HepG2 (cell line): ENCODE results near the gene PCAT7. TPM values are rescaled to one million over a fixed set of nuclear protein-coding genes. Genes with fewer than 3 reads are reported as not detected.

Experiments
- AKAP8 ChIP-seq: sonication (generic); formaldehyde crosslinking; IDR thresholded peaks from 2 replicates; pipeline ENCODE4 v1.5.1; 2020; ENCODE audit warnings: mild to moderate bottlenecking, missing genetic modification reagents
- ARID4A ChIP-seq: sonication (generic); formaldehyde crosslinking; IDR thresholded peaks from 2 replicates; pipeline ENCODE4 v1.5.0; 2020; ENCODE audit warnings: mild to moderate bottlenecking, missing genetic modification reagents, borderline replicate concordance
- GABPA ChIP-seq, 2 experiments: IDR thresholded peaks; 2 replicates each; pipeline ENCODE4 v1.6.1; 2011 to 2016; ENCODE audit warnings: low read depth in 2 of 2, low read length in 1 of 2, missing biosample characterization in 1 of 2, missing genetic modification characterization in 1 of 2
- MTERF4 ChIP-seq: sonication (generic); formaldehyde crosslinking; IDR thresholded peaks from 2 replicates; pipeline ENCODE4 v1.8.0; 2023; ENCODE audit warnings: mild to moderate bottlenecking, missing genetic modification reagents
- NR2F2 ChIP-seq: IDR thresholded peaks from 2 replicates; pipeline ENCODE4 v1.6.1; 2012; ENCODE audit warnings: low read depth, inconsistent platforms, borderline replicate concordance
- PATZ1 ChIP-seq: sonication (generic); formaldehyde crosslinking; IDR thresholded peaks from 2 replicates; pipeline ENCODE4 v1.4.0; 2020; ENCODE audit warnings: missing genetic modification reagents
- PPARG ChIP-seq: conservative IDR thresholded peaks from 2 replicates; pipeline ENCODE4 v1.6.1; 2016; ENCODE audit warnings: missing biosample characterization, missing genetic modification reagents
- RBAK ChIP-seq: sonication (generic); formaldehyde crosslinking; IDR thresholded peaks from 2 replicates; pipeline ENCODE4 v1.5.1; 2020; ENCODE audit warnings: mild to moderate bottlenecking, missing genetic modification reagents
- RFXAP ChIP-seq: sonication (generic); formaldehyde crosslinking; IDR thresholded peaks from 2 replicates; pipeline ENCODE4 v1.4.0; 2020; ENCODE audit warnings: missing genetic modification reagents, borderline replicate concordance
- SP2 ChIP-seq: sonication (generic); formaldehyde crosslinking; IDR thresholded peaks from 2 replicates; pipeline ENCODE4 v1.5.1; 2020; ENCODE audit warnings: mild to moderate bottlenecking, missing genetic modification reagents
- TFDP1 ChIP-seq: IDR thresholded peaks from 2 replicates; pipeline ENCODE4 v1.6.1; 2016; ENCODE audit warnings: missing compliant biosample characterization, missing genetic modification reagents, borderline replicate concordance
- ZFP37 ChIP-seq: sonication (generic); formaldehyde crosslinking; IDR thresholded peaks from 2 replicates; pipeline ENCODE4 v1.4.0; 2020; ENCODE audit warnings: missing genetic modification reagents, borderline replicate concordance
- ZNF136 ChIP-seq: sonication (generic); formaldehyde crosslinking; IDR thresholded peaks from 2 replicates; pipeline ENCODE4 v1.8.1; 2022; ENCODE audit warnings: low read depth, mild to moderate bottlenecking, moderate library complexity, missing genetic modification reagents
- ZNF564 ChIP-seq: sonication (generic); formaldehyde crosslinking; IDR thresholded peaks from 2 replicates; pipeline ENCODE4 v1.8.1; 2023; ENCODE audit warnings: mild to moderate bottlenecking, missing genetic modification reagents
- ZNF569 ChIP-seq: sonication (generic); formaldehyde crosslinking; IDR thresholded peaks from 2 replicates; pipeline ENCODE4 v1.5.0; 2020; ENCODE audit warnings: mild to moderate bottlenecking, missing genetic modification reagents, moderate library complexity, borderline replicate concordance
- ZSCAN30 ChIP-seq: sonication (generic); formaldehyde crosslinking; IDR thresholded peaks from 2 replicates; pipeline ENCODE4 v1.5.0; 2020; ENCODE audit warnings: mild to moderate bottlenecking, missing genetic modification reagents
- polyA plus RNA-seq, 8 experiments: library from polyadenylated mRNA; depleted of rRNA in 3 of 8; stranded (reverse) in 7 of 8; unstranded in 1 of 8; fragments of >200 nt; fragmentation: Illumina TruSeq in 4 of 8; extraction: Trizol in 4 of 8; gene quantifications; 2 replicates each; pipeline versions ENCODE4 v1.2.1 to v1.2.3, GENCODE V29; 2011 to 2016; ENCODE audit warnings: low read depth in 4 of 8, missing spikeins in 1 of 8, mixed read lengths in 1 of 8; ENCODE audit not compliant: insufficient read depth in 1 of 8
- total RNA-seq, 5 experiments: library from RNA; depleted of rRNA; stranded (reverse); fragments of >200 nt; fragmentation: Illumina TruSeq; extraction: Trizol; gene quantifications; 2 replicates each; pipeline ENCODE4 v1.2.3, GENCODE V29; 2016; ENCODE audit warnings: low read depth in 1 of 5
- TF ChIP-seq, protein P1 (sequence below), 2 experiments: sonication (generic) in 1 of 2; formaldehyde crosslinking in 1 of 2; IDR thresholded peaks; 2 replicates each; pipeline versions ENCODE4 v1.5.1 to v1.6.1; 2011 to 2020; ENCODE audit warnings: borderline replicate concordance in 1 of 2, low read depth in 1 of 2, low read length in 1 of 2, mild to moderate bottlenecking in 1 of 2, missing genetic modification reagents in 1 of 2, moderate library complexity in 1 of 2

PCAT7 gene
- total and polyA plus RNA-seq, 2 of the 13 experiments (the other 11 are each of a cell fraction or from before 2014, with no cell fraction given), result 2.3 to 3.9 TPM

DNA sequence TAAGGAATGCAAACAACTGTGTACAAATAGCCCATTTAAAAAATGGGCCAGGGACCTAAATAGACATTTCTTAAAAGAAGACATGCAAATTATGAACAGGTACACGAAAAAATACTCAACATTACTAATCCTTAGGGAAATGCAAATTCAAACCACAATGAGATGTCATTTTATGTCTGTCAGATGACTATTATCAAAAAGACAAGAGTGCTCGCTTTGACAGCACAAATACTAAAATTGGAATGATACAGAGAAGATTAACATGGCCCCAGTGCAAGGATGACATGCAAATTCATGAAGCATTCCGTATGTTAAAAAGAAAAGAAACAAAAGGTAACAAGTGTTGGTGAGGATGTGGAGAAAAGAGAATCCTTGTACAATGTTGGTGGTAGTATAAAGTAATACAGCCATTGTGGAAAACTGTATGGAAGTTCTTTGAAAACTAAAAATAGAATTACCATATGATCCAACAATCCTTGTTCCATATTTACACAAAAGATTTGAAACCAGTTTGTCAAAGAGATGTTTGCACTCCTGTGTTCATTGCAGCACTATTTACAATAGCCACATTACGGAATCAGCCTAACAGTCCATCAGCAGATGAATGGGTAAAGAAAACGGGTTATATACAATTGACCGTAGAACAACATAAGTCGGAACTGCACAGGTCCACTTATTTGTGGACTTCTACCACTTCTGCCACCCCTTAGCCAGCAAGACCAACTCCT lies 47.2 kb upstream of the PCAT7 start (continued):
- TF ChIP-seq PATZ1 (CRISPR knock-in tag) (0 out of 2 replicates have a peak, but pooled peaks have one; percentile 12), RBAK (CRISPR knock-in tag) (no peak), ZSCAN30 (CRISPR knock-in tag) (no peak), AKAP8 (CRISPR knock-in tag) (no peak), SP2 (CRISPR knock-in tag) (no peak), NR2F2 (no peak), ZNF136 (CRISPR knock-in tag) (no peak), ZFP37 (CRISPR knock-in tag) (no peak), GABPA (IDR thresholded peaks at IDR 0.05; ENCODE audit: low read depth, low read length) (no peak), GABPA (CRISPR knock-in tag; IDR thresholded peaks at IDR 0.05; ENCODE audit: low read depth) (peak; percentile 17; the same call in 1 of the 2 replicates), TFDP1 (CRISPR knock-in tag) (no peak), RFXAP (CRISPR knock-in tag) (no peak), PPARG (CRISPR knock-in tag) (peak; percentile 81), ZNF564 (CRISPR knock-in tag) (no peak), MTERF4 (CRISPR knock-in tag) (no peak), ARID4A (CRISPR knock-in tag) (no peak; the same call in 1 of the 2 replicates), ZNF569 (CRISPR knock-in tag) (no peak)
- TF ChIP-seq, protein P1, sequence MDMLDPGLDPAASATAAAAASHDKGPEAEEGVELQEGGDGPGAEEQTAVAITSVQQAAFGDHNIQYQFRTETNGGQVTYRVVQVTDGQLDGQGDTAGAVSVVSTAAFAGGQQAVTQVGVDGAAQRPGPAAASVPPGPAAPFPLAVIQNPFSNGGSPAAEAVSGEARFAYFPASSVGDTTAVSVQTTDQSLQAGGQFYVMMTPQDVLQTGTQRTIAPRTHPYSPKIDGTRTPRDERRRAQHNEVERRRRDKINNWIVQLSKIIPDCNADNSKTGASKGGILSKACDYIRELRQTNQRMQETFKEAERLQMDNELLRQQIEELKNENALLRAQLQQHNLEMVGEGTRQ (IDR thresholded peaks at IDR 0.05; ENCODE audit: low read depth, low read length), result no peak
- TF ChIP-seq, protein P1 (CRISPR knock-in tag; IDR thresholded peaks at IDR 0.05; ENCODE audit: borderline replicate concordance), result no peak
